Ishikawa (cell line): ENCODE data around the gene PI4KB.

Source experiments
- CEBPB ChIP-seq: IDR thresholded peaks from 2 replicates; pipeline ENCODE4 v1.6.1; 2012
- CREB1 ChIP-seq: IDR thresholded peaks from 2 replicates; pipeline ENCODE4 v1.6.1; 2012; ENCODE audit warnings: low read depth
- EGR1 ChIP-seq: IDR thresholded peaks from 2 replicates; pipeline ENCODE4 v1.6.1; 2012
- EP300 ChIP-seq: IDR thresholded peaks from 2 replicates; pipeline ENCODE4 v1.6.1; 2012; ENCODE audit warnings: borderline replicate concordance
- NFIC ChIP-seq: IDR thresholded peaks from 2 replicates; pipeline ENCODE4 v1.6.1; 2012
- RAD21 ChIP-seq: IDR thresholded peaks from 2 replicates; pipeline ENCODE4 v1.6.1; 2012; ENCODE audit warnings: low read depth
- TAF1 ChIP-seq: IDR thresholded peaks from 2 replicates; pipeline ENCODE4 v1.6.1; 2012; ENCODE audit warnings: low read depth, mild to moderate bottlenecking
- TCF12 ChIP-seq: IDR thresholded peaks from 2 replicates; pipeline ENCODE4 v1.6.1; 2012; ENCODE audit warnings: low read depth
- YY1 ChIP-seq: IDR thresholded peaks from 2 replicates; pipeline ENCODE4 v1.6.1; 2012; ENCODE audit warnings: low read depth
- ZBTB7A ChIP-seq: IDR thresholded peaks from 2 replicates; pipeline ENCODE4 v1.6.1; 2012; ENCODE audit warnings: low read depth
- TF ChIP-seq, protein P1 (sequence below): IDR thresholded peaks from 2 replicates; pipeline ENCODE4 v1.6.1; 2012; ENCODE audit warnings: low read depth, mild to moderate bottlenecking
- TF ChIP-seq, protein P2 (sequence below): IDR thresholded peaks from 2 replicates; pipeline ENCODE4 v1.6.1; 2012
- TF ChIP-seq, protein P3 (sequence below): IDR thresholded peaks from 2 replicates; pipeline ENCODE4 v1.6.1; 2012

DNA sequence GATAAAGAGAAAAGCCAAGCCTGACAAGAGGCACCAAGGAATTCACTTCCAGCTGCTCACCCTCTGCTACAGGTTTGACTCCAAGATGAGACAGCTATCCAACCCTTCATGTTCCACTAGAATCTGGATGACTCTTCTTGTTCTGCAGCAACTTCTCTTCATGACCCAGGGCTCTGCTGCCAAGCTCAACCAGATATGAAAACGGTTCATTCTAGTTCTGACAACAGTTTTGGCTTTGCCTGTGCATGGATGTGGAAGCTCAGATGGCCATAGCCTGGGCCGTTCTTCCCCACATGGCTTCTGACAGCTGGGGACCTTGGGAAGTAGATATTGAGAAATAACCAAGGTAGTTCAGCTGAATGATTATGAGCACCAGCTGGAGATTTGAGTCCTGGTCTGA, 13.7 kb downstream of the PI4KB start:
- no peak for TF ChIP-seq CEBPB
- TF ChIP-seq EP300 = no peak
- no peak for TF ChIP-seq TAF1
- no peak for TF ChIP-seq TCF12
- no peak for TF ChIP-seq YY1
- TF ChIP-seq RAD21 = no peak
- TF ChIP-seq, protein P1, sequence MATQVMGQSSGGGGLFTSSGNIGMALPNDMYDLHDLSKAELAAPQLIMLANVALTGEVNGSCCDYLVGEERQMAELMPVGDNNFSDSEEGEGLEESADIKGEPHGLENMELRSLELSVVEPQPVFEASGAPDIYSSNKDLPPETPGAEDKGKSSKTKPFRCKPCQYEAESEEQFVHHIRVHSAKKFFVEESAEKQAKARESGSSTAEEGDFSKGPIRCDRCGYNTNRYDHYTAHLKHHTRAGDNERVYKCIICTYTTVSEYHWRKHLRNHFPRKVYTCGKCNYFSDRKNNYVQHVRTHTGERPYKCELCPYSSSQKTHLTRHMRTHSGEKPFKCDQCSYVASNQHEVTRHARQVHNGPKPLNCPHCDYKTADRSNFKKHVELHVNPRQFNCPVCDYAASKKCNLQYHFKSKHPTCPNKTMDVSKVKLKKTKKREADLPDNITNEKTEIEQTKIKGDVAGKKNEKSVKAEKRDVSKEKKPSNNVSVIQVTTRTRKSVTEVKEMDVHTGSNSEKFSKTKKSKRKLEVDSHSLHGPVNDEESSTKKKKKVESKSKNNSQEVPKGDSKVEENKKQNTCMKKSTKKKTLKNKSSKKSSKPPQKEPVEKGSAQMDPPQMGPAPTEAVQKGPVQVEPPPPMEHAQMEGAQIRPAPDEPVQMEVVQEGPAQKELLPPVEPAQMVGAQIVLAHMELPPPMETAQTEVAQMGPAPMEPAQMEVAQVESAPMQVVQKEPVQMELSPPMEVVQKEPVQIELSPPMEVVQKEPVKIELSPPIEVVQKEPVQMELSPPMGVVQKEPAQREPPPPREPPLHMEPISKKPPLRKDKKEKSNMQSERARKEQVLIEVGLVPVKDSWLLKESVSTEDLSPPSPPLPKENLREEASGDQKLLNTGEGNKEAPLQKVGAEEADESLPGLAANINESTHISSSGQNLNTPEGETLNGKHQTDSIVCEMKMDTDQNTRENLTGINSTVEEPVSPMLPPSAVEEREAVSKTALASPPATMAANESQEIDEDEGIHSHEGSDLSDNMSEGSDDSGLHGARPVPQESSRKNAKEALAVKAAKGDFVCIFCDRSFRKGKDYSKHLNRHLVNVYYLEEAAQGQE = no peak
- TF ChIP-seq EGR1 = no peak
- no peak for TF ChIP-seq ZBTB7A
- TF ChIP-seq, protein P2, sequence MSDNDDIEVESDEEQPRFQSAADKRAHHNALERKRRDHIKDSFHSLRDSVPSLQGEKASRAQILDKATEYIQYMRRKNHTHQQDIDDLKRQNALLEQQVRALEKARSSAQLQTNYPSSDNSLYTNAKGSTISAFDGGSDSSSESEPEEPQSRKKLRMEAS = no peak
- TF ChIP-seq NFIC = no peak
- no peak for TF ChIP-seq CREB1
- TF ChIP-seq, protein P3, sequence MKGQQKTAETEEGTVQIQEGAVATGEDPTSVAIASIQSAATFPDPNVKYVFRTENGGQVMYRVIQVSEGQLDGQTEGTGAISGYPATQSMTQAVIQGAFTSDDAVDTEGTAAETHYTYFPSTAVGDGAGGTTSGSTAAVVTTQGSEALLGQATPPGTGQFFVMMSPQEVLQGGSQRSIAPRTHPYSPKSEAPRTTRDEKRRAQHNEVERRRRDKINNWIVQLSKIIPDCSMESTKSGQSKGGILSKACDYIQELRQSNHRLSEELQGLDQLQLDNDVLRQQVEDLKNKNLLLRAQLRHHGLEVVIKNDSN = no peak
